ENCODE results near the gene RABEPK.
"Not testable (repeated sequence)": the region's sequence is repeated elsewhere in the genome, so short reads cannot be mapped to it uniquely, and the experiment has no call there.

Gene RABEPK

DNA sequence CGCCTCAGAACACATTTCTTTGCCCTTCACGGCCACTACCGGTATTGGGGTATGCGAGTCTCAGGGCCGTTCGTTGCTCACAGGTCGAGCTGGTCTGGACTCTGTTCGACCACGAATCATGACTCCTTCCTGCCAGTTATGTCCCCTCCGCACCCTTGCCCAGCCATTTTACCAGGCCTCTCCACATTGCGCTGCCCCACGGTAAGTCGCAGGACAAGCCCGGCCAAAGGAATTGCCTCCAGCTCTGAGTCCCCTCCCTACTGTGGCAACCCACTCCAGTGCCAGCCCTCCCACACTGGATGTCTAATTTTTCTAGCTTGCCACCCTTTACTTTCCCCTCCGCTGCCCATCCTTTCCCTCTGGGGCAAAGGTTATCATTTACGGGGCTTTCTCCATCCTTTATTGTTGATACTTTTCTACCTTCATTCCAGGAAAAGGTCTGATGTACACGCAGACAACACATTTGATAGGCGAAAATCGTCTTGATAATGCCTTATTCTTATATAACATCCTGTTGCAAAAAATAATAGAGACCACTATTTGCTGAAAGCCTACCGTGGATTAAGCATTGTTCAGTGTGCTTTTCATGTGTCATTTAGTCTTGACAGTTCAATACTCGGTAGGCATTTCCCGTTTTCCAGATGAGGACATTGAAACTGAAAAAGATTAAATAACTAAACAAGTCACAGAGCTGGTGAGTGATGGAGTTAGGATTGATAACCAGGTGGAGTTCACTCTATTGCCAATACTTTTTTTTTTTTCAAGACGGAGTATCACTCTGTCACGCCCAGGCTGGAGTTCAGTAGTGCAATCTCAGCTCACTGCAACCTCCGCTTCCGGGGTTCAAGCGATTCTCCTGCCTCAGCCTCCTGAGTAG lies 41.8 kb downstream of the RABEPK start:
- peak in 1 of 2 donors; percentile 11 for DNase-seq (ENCODE audit: extremely low read depth in 1 of 2, low read depth in 1 of 2)

DNA sequence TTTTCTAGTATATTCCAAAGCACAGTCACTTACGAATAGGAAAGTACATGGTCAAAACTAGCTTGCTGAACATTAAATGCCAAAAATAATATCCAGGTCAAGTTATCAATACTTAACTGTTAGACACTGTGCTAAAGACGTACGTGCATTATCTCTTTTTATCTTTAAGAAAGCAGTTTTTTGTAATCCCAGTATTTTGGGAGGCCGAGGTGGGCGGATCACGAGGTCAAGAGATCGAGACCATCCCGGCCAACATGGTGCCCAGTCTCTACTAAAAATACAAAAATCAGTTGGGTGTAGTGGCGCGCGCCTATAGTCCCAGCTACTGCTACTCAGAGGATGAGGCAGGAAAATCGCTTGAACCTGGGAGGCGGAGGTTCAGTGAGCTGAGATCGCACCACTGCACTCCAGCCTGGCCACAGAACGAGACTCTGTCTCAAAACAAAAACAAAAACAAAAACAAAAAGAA lies 43.5 kb downstream of the RABEPK start:
- DNase-seq (ENCODE audit: extremely low read depth in 1 of 2, low read depth in 1 of 2): no peak

DNA sequence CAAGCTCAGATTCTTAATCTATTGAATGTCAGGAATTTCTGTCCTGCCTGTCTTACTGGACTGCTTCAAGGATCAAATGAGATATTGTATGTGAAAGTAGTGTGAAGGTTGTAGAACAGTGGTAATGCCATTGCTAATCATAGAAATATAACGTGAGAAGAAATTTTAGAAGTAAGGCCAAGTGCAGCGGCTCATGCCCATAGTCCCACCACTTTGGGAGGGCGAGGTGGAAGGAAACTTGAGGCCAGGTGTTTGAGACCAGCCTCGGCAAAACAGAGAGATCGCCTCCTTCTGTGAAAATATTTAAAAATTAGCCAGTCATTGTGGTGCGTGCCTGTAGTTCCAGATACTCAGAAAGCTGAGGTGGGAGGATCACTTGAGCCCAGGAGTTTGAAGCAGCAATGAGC lies 45.9 kb downstream of the RABEPK start:
- no peak for DNase-seq (ENCODE audit: extremely low read depth in 1 of 2, low read depth in 1 of 2)

DNA sequence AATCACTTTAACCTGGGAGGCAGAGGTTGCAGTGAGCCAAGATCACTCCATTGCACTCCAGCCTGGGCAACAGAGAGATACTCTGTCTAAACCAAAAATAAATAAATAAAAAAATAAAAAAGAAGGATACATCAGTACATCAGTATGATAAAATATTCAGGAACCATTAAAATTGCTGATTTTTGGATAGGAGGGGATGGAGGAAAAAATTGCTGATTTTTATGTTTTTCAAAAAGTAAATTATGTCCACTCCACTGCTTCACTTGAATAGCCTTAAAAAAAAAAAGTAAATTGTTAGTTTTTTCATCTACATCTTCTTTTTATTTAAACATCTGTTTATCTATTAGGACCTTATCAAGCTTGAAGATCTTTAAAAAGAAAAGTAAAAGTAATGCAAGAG lies 53.9 kb downstream of the RABEPK start:
- DNase-seq (ENCODE audit: extremely low read depth in 1 of 2, low read depth in 1 of 2): no peak

DNA sequence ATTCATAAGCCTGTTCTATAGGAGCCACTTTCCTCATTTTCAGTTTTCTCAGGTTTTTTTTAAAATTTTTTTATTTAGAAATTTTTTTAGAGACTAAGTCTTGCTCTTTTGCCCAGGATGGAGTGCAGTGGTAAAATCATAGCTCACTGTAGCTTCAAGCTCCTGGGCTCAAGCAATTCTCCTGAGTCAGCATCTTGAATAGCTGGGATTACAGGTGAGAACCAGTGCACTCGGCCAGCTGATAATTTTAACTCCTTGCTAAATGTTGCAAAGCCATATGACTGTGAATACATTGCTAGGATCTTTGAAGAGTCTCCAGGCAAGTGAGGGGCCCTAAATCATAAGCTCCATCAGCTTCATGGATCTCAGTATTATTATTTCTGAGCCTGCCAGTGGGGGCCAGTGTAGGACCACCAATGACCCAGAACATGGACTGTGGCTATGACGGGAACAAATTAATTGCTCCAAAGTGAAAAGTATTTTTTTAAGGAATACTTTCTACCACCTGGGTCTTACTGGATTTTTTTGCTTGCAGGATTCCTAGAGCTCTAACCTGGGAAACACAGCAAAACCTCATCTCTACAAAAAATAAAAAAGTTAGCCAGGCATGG lies 55.5 kb downstream of the RABEPK start:
- DNase-seq (ENCODE audit: extremely low read depth in 1 of 2, low read depth in 1 of 2): no peak

DNA sequence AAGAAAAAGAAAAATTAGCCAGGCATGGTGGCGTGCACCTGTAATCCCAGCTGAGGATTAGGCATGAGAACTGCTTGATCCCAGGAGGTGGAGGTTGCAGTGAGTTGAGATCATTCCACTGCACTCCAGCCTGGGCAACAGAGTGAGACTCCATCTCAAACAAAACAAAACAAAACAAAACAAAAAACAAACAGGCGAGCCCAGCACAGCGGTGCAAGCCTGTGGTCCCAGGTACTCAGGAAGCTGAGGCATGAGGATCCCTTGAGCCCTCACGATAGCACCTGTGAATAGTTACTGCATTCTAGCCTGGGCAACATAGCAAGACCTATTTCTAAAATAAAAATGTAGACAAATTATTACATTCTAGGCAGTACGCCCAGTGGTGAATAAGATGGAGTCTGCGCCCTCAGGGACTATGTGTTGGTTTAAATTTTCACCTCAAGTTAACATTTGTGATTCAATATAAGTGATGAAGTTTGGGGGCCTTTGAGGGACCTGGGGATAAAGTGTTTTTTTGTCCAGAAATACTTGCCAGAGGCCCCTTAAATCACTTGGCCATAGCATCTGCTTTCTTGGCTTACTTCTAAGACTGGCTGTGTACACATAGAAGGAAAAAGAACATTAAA lies 57.9 kb downstream of the RABEPK start:
- DNase-seq (ENCODE audit: extremely low read depth in 1 of 2, low read depth in 1 of 2): no peak

DNA sequence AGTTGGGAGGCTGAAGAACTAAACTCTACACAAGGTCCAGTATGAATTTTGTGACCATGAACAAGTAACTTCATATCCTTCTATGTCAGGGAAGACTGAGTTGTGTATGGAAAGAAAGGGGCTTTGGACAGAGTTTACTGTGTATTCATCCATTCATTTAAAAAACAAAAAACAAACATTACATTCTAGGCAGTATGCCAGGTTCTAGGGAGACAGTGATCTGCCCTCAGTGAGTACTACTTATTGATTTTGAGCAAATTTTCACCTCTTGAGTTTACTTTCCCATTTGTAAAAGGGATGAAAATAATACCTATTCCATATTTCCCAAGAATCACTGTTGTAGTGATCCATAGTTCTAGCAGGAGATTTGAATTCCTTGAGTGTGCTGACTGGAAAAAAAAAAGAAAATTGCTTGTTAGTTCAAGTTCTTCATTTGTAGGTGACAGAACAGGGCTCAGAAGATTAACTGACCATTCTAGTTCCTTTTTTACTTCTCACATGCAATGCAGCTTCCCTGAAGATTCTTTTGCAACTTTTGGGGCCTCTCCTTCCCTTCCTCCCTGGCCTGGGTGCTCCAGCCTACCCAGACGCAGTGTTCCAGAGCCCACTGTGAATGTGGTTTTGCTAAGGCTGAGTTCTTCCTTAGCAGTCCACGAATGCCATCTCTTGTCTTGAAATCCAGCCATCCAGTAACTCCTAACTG lies 58.6 kb downstream of the RABEPK start:
- DNase-seq (ENCODE audit: extremely low read depth in 1 of 2, low read depth in 1 of 2): no peak

DNA sequence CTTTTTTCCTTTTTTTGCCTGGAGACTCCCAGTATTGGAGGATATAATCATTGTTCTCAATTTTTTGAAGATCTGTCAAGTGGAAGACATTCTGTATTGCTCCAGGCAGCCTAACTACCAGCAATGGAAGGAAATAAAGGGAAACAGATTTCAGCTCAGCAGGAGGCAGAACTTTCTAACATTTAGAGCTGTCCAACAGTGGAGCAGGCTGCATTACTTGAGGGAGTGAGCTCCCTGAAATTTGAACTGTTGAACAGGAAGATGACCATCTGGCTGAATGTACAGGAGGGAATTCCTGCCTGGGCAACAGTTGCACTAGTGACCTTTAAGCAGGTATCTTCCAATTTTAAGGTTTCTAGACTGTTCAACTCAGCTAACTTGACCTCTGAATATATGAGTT lies 60.2 kb downstream of the RABEPK start:
- no peak for DNase-seq (ENCODE audit: extremely low read depth in 1 of 2, low read depth in 1 of 2)

DNA sequence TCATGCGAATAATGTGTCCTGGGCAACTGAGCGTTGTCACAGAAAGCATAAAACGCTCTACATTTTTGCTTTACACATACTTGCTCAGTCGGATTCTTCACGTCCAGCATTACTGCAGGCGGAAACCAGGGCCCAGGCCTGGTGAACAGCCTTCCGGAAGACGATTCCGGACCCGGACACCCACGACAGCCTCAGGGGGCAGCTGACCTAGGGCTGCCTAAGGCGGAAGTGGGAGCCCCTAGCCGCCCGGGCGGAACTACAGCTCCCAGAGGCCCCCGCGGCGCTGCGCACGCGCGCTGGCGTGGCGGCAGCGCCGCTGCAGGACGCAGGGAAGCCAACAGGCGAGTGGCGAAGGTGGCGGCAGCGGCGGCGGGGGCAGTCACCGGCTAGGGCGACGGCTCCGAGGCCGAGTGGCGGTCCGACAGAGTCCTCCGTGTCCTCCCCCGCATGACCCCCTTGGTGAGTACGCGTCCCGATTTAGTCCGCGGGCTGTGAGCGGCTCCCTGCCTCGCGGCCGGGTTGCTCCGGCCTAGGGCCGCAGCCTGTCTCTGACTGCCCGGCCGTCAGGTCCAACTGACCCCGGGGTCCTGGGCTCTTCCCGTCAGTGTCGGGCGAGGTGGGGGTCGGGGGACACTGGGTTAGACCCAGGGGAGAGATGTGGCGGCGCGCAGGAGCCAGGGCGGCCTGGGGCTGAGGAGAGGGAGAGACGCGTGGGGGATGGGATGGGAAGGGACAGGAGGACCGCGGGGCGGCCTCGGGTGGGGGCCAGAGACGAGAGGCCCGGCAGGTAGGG lies 61.4 kb downstream of the RABEPK start, which contains the start of gene GAPVD1:
Gene GAPVD1, plus strand, starts transcription at position 326 of the 793 bp plus-strand sequence. CDS start 37,096 bp downstream, outside the sequence.
- peak; percentile 84 to 88 for DNase-seq (ENCODE audit: extremely low read depth in 1 of 2, low read depth in 1 of 2)

DNA sequence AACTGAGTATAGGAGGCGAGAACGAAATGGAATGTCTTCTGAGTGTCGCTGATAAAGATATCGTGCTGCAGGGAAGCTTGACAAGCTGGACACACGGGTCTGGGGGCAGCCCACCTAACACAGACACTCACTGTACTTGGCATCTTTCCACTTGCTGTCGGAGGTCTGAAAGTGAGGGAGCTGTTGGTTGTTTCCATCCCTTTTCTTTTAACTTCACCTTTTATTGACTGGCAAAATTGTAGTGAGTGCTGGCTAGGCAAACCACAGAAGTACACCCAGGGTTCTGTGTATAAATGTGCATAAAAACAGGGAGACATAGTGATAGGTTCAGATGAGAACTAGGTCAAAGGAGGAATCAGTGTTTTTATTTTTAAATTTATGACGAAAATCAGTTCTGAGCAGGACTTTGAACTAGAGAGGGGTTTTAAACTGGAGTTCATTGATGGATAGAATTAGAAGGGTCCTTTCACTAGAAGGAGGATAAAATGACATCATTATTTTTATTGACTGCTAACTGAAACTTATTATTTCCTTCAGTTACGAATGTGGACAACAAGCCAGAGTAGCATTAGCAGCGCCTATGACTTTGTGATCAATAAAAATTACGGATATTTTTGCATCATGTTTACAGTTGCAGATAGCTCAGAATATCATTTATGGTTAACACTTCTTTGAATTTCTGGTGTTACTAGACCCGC lies 62.1 kb downstream of the RABEPK start:
- no peak for DNase-seq (ENCODE audit: extremely low read depth in 1 of 2, low read depth in 1 of 2)

DNA sequence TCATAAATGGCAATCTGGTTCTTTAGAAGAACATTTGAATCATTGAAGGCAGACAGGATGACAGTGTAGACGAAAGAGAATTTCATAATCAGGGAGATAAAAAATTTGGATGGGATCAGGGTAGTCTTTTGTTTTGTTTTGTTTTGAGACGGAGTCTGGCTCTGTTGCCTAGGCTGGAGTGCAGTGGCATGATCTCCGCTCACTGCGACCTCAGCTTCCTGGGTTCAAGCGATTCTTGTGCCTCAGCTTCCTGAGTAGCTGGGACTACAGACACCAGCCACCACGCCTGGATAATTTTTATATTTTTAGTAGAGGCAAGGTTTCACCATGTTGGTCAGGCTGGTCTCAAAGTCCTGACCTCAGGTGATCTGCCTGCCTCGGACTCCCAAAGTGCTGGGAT lies 63.7 kb downstream of the RABEPK start:
- DNase-seq (ENCODE audit: extremely low read depth in 1 of 2, low read depth in 1 of 2): not testable (repeated sequence)

DNA sequence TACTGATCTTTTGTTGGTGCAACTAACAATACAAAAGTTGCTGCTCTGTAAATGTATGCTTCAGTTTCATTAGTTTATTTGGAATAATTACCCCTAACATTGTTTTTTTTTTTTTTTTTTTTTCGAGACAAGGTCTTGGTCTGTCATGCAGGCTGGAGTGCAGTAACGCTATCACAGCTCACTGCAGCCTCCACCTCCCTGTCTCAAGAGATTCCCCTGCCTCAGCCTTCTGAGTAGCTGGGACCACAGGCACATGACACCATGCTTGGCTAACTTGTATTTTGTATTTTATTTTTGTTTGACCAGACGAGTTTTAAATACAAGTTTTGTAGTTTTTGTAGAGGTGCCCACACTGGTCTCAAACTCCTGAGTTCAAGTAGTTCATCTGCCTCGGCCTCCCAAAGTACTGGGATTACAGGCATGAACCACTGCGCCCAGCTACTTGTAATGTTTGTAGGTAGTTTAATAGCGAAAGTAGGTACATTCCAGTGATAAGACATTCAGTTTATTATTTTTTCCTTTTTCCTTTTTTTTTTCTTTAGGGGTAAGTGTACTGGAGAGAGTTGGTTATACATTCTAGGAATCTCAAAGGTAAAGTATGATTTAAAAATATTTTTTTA lies 68.2 kb downstream of the RABEPK start:
- DNase-seq (ENCODE audit: extremely low read depth in 1 of 2, low read depth in 1 of 2): no peak

DNA sequence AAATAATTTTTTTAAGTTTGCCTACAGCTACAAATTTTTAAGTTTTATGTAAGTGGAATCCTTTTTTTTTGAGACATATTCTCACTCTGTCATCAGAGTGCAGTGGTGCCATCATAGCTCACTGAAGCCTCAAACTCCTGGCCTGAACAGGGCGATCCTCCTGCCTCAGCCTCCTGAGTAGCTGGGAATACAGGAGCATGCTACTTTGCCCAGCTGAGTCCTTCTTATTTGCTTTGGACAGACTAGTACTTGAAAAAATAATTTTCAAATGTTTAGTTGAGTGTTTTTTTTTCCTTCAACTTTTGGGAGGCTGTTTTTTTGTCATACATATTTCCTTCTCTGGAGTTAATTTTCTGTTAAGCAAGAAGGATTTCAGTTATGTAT lies 68.7 kb downstream of the RABEPK start:
- no peak for DNase-seq (ENCODE audit: extremely low read depth in 1 of 2, low read depth in 1 of 2)

DNA sequence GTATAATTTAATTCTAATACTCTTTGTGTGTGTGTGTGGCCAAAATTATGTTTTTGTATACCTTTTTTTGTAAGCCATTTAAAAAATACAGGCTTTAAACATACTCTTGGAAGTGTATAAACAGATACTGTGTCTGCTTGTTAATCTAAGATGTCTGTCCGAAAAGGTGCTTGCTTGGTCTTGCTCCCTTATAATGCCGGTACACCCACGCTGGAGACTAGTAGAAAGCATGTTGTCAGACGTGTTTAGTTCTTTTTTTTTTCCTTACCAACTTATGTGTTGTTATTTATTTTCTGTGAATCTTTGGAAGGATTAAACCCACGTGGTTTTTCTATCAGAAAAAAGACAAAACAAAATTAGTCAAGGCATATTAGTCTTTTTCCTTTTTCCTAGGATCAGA lies 70.7 kb downstream of the RABEPK start:
- no peak for DNase-seq (ENCODE audit: extremely low read depth in 1 of 2, low read depth in 1 of 2)

DNA sequence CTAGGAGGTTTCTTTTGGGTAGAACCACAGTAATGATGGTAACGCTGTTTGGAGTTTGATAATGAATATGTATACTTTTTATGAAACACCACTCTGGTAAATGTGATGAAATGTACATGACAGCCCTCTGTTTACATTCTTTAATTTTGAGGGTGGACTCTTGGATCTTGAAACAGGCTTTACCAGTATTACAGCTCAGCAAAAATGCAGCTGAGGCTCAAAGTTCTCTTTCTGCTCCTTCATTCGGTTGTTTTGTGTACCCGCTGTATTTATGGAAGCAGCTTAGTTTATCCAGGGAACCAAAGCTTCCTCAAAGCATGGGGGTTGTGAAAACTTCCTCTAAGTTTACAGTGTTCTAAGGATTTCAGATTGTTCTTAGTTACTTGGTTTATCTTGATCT lies 72.4 kb downstream of the RABEPK start:
- no peak for DNase-seq (ENCODE audit: extremely low read depth in 1 of 2, low read depth in 1 of 2)

DNA sequence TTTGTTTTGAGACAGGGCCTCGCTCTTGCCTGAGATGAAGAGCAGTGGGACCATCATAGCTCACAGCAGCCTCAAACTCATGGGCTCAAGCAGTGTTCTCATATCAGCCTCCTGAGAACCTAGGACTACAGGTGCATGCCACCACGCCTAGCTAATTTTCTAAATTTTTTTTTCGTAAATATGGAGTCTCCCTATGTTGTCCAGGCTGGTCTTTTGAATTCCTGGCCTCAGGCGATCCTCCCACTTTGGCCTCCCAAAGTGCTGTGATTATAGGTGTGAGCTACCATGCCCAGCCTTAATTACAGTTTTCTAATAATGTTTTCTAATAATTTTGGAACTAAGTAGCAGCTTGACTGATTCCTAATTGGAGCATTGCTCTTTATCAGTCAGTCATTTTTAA lies 76.4 kb downstream of the RABEPK start:
- no peak for DNase-seq (ENCODE audit: extremely low read depth in 1 of 2, low read depth in 1 of 2)

DNA sequence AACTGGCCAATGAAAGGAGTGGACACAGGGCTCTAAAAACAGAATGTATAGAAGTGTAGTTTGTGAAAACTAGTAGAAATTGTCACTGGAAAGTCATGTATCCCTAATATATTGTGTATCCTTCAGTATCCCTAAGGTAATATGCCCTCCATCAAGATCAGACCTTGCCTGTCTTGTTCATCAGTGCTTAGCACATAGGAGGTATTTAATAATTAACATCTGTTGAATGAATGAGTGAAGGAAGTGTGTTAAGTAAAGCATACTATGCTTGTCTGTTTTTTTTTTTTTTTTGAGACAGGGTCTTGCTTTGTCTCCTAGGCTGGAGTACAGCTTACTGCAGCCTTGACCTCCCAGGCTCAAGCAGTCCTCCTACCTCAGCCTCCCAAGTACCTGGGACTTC lies 77.1 kb downstream of the RABEPK start:
- no peak for DNase-seq (ENCODE audit: extremely low read depth in 1 of 2, low read depth in 1 of 2)

DNA sequence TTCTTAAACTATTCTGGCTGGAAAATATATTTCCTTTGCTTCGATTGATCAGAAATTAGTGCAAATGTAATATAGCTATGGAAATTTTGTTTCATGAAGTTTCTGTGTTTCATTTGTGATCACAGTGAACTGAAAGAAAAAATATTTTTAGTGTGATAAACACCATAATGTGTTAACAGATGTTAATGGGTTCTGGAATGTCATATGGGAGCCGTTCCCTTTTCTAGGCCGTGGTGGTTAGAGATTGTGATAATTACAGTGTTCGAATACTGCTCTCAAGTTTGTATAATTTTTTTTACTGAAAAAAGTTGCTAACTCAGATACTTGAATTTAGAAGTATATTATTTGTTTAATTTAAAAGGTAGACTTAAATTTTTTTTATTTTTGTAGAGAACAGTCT lies 80.6 kb downstream of the RABEPK start:
- no peak for DNase-seq (ENCODE audit: extremely low read depth in 1 of 2, low read depth in 1 of 2)
